Measurements from ENCODE around the gene EID2.

GRCh38 chr19:39544911-39545310 is 5.0 kb upstream of the EID2 start:
- TF ChIP-seq CTCF (conservative IDR thresholded peaks at IDR 0.05 in 1 of 2, IDR thresholded peaks at IDR 0.05 in 1 of 2; ENCODE audit: extremely low read depth in 1 of 2, insufficient read depth in 1 of 2, low read depth in 1 of 2, low read length in 2 of 2) (no peak), EZH2 (IDR thresholded peaks at IDR 0.05; ENCODE audit: borderline replicate concordance, low read length) (no peak)
